ENCODE data around the gene UBD.

The UBD gene

GRCh38 chr6:29602564-29603361 lies 43.2 kb upstream of the UBD start:
- DNase-seq (ENCODE audit: low spot score) = no peak
- Histone ChIP-seq H3K4me1 (ENCODE audit: control insufficient read depth in 2 of 2, insufficient read depth in 1 of 2, low read depth in 1 of 2, low read length in 2 of 2) (peaks cover 9 to 10% of the 10 kb centered on the region in 2 donors), H3K27ac (replicated peaks; ENCODE audit: low read length) (peak overlapping the region; percentile 18)

GRCh38 chr6:29598172-29598747 lies 38.7 kb upstream of the UBD start:
- Histone ChIP-seq H3K79me1 (ENCODE audit: low read depth, low read length) (peaks cover 3% of the 10 kb centered on the region), H2BK5ac (ENCODE audit: low read length) (no peak overlapping the region), H3K4me1 (ENCODE audit: control insufficient read depth in 2 of 2, insufficient read depth in 1 of 2, low read depth in 1 of 2, low read length in 2 of 2) (peaks cover 5 to 6% of the 10 kb centered on the region in 2 donors), H3K27me3 (ENCODE audit: control insufficient read depth in 3 of 3, insufficient read depth in 3 of 3, low read depth in 1 of 3, low read length in 3 of 3) (no peaks in the 10 kb centered on the region), H3K36me3 (replicated peaks in 1 of 2; ENCODE audit: control insufficient read depth in 2 of 2, insufficient read depth in 2 of 2, low read length in 2 of 2) (peaks cover 20 to 46% of the 10 kb centered on the region in 2 donors), H2AK5ac (ENCODE audit: low read depth, low read length) (no peak overlapping the region), H2BK120ac (ENCODE audit: low read depth, low read length) (no peak overlapping the region), H2BK15ac (ENCODE audit: low read length) (no peak overlapping the region), H3K9ac (ENCODE audit: low read depth, low read length, poor library complexity) (no peak overlapping the region), H2AFZ (ENCODE audit: low read length) (no peak overlapping the region), H3K18ac (ENCODE audit: low read length) (no peak overlapping the region), H4K91ac (ENCODE audit: low read depth, low read length, poor library complexity) (no peak overlapping the region), H2BK12ac (ENCODE audit: low read length) (no peak overlapping the region), H3K9me3 (replicated peaks in 1 of 2; ENCODE audit: control insufficient read depth in 2 of 2, insufficient read depth in 1 of 2, low read depth in 1 of 2, low read length in 2 of 2) (no peaks in the 10 kb centered on the region), H3K4me3 (ENCODE audit: low read length in 2 of 2) (no peak overlapping the region), H4K8ac (ENCODE audit: low read depth, low read length) (no peak overlapping the region), H3K4ac (ENCODE audit: low read length) (no peak overlapping the region), H3K4me2 (ENCODE audit: insufficient read depth, low read length, poor library complexity, severe bottlenecking) (no peak overlapping the region), H3K23ac (ENCODE audit: low read depth, low read length, poor library complexity) (no peak overlapping the region), H3K14ac (ENCODE audit: low read length) (no peak overlapping the region), H3K27ac (replicated peaks; ENCODE audit: low read length) (no peak overlapping the region)
- DNase-seq (ENCODE audit: low spot score) = no peak
- WGBS, 2 donors (ENCODE audit: extremely low coverage in 2 of 2, insufficient read length in 2 of 2, insufficient replicate concordance in 1 of 2) = no CpG with 5 or more reads among the region's 2 CpGs

More at GRCh38 chr6:29602564-29603361, 43.2 kb upstream of the UBD start:
- no peak overlapping the region for H3K4ac ChIP-seq (ENCODE audit: low read length)
- H2BK15ac ChIP-seq (ENCODE audit: low read length) = no peak overlapping the region
- no peak overlapping the region for H2BK5ac ChIP-seq (ENCODE audit: low read length)
- no peak overlapping the region for H3K4me3 ChIP-seq (ENCODE audit: low read length in 2 of 2)
- peak overlapping the region; percentile 64 for H3K14ac ChIP-seq (ENCODE audit: low read length)
- H3K9me3 ChIP-seq (replicated peaks in 1 of 2; ENCODE audit: control insufficient read depth in 2 of 2, insufficient read depth in 1 of 2, low read depth in 1 of 2, low read length in 2 of 2) = no peaks in the 10 kb centered on the region
- H3K27me3 ChIP-seq (ENCODE audit: control insufficient read depth in 3 of 3, insufficient read depth in 3 of 3, low read depth in 1 of 3, low read length in 3 of 3) = no peaks in the 10 kb centered on the region
- H3K23ac ChIP-seq (ENCODE audit: low read depth, low read length, poor library complexity) = peak overlapping the region; percentile 18
- peak overlapping the region; percentile 25 for H2BK12ac ChIP-seq (ENCODE audit: low read length)
- H2AFZ ChIP-seq (ENCODE audit: low read length) = no peak overlapping the region
- no peak overlapping the region for H2AK5ac ChIP-seq (ENCODE audit: low read depth, low read length)
- whole genome bisulfite sequencing, 2 donors (ENCODE audit: extremely low coverage in 2 of 2, insufficient read length in 2 of 2, insufficient replicate concordance in 1 of 2) = no CpG with 5 or more reads among the region's 12 CpGs
- peak overlapping the region; percentile 99 for H4K8ac ChIP-seq (ENCODE audit: low read depth, low read length)
- H3K18ac ChIP-seq (ENCODE audit: low read length) = peak overlapping the region; percentile 73
- H3K79me1 ChIP-seq (ENCODE audit: low read depth, low read length) = peaks cover 3% of the 10 kb centered on the region
- H2BK120ac ChIP-seq (ENCODE audit: low read depth, low read length) = no peak overlapping the region
- H3K9ac ChIP-seq (ENCODE audit: low read depth, low read length, poor library complexity) = peak overlapping the region; percentile 67
- no peak overlapping the region for H3K4me2 ChIP-seq (ENCODE audit: insufficient read depth, low read length, poor library complexity, severe bottlenecking)
- H4K91ac ChIP-seq (ENCODE audit: low read depth, low read length, poor library complexity) = no peak overlapping the region
- H3K36me3 ChIP-seq (replicated peaks in 1 of 2; ENCODE audit: control insufficient read depth in 2 of 2, insufficient read depth in 2 of 2, low read length in 2 of 2) = peaks cover 59 to 91% of the 10 kb centered on the region in 2 donors

GRCh38 chr6:29597184-29597583 lies 37.7 kb upstream of the UBD start:
- H3K4me2 ChIP-seq (ENCODE audit: insufficient read depth, low read length, poor library complexity, severe bottlenecking) = no peak overlapping the region
- no peak overlapping the region for H3K9ac ChIP-seq (ENCODE audit: low read depth, low read length, poor library complexity)
- no peak overlapping the region for H2BK120ac ChIP-seq (ENCODE audit: low read depth, low read length)
- H3K27ac ChIP-seq (replicated peaks; ENCODE audit: low read length) = no peak overlapping the region
- H3K9me3 ChIP-seq (replicated peaks in 1 of 2; ENCODE audit: control insufficient read depth in 2 of 2, insufficient read depth in 1 of 2, low read depth in 1 of 2, low read length in 2 of 2) = no peaks in the 10 kb centered on the region
- H3K14ac ChIP-seq (ENCODE audit: low read length) = no peak overlapping the region
- H4K8ac ChIP-seq (ENCODE audit: low read depth, low read length) = no peak overlapping the region
- no peak overlapping the region for H3K23ac ChIP-seq (ENCODE audit: low read depth, low read length, poor library complexity)
- H2BK12ac ChIP-seq (ENCODE audit: low read length) = no peak overlapping the region
- H3K4me1 ChIP-seq (ENCODE audit: control insufficient read depth in 2 of 2, insufficient read depth in 1 of 2, low read depth in 1 of 2, low read length in 2 of 2) = no peaks in the 10 kb centered on the region
- no peak overlapping the region for H2AK5ac ChIP-seq (ENCODE audit: low read depth, low read length)
- H2AFZ ChIP-seq (ENCODE audit: low read length) = no peak overlapping the region
- no CpG with 5 or more reads among the region's 2 CpGs for WGBS, 2 donors (ENCODE audit: extremely low coverage in 2 of 2, insufficient read length in 2 of 2, insufficient replicate concordance in 1 of 2)
- no peak overlapping the region for H4K91ac ChIP-seq (ENCODE audit: low read depth, low read length, poor library complexity)
- peaks cover 13 to 37% of the 10 kb centered on the region in 2 donors for H3K36me3 ChIP-seq (replicated peaks in 1 of 2; ENCODE audit: control insufficient read depth in 2 of 2, insufficient read depth in 2 of 2, low read length in 2 of 2)
- H2BK5ac ChIP-seq (ENCODE audit: low read length) = no peak overlapping the region
- DNase-seq (ENCODE audit: low spot score) = no peak
- H3K4ac ChIP-seq (ENCODE audit: low read length) = no peak overlapping the region
- no peaks in the 10 kb centered on the region for H3K79me1 ChIP-seq (ENCODE audit: low read depth, low read length)
- no peaks in the 10 kb centered on the region for H3K27me3 ChIP-seq (ENCODE audit: control insufficient read depth in 3 of 3, insufficient read depth in 3 of 3, low read depth in 1 of 3, low read length in 3 of 3)
- H3K18ac ChIP-seq (ENCODE audit: low read length) = no peak overlapping the region
- no peak overlapping the region for H3K4me3 ChIP-seq (ENCODE audit: low read length in 2 of 2)
- H2BK15ac ChIP-seq (ENCODE audit: low read length) = no peak overlapping the region

- Histone ChIP-seq H2BK15ac (ENCODE audit: low read length) (no peak overlapping the region), H2BK5ac (ENCODE audit: low read length) (no peak overlapping the region)
- no peak for DNase-seq (ENCODE audit: low spot score)
These were observed 36.9 kb upstream of the UBD start for GRCh38 chr6:29596381-29596900.

More at GRCh38 chr6:29596381-29596900, 36.9 kb upstream of the UBD start:
- H2AK5ac ChIP-seq (ENCODE audit: low read depth, low read length) = no peak overlapping the region
- no peak overlapping the region for H3K4me3 ChIP-seq (ENCODE audit: low read length in 2 of 2)
- H3K79me1 ChIP-seq (ENCODE audit: low read depth, low read length) = no peaks in the 10 kb centered on the region
- no peak overlapping the region for H3K4me2 ChIP-seq (ENCODE audit: insufficient read depth, low read length, poor library complexity, severe bottlenecking)
- no peaks in the 10 kb centered on the region for H3K4me1 ChIP-seq (ENCODE audit: control insufficient read depth in 2 of 2, insufficient read depth in 1 of 2, low read depth in 1 of 2, low read length in 2 of 2)
- H4K91ac ChIP-seq (ENCODE audit: low read depth, low read length, poor library complexity) = no peak overlapping the region
- no peak overlapping the region for H3K23ac ChIP-seq (ENCODE audit: low read depth, low read length, poor library complexity)
- H3K14ac ChIP-seq (ENCODE audit: low read length) = no peak overlapping the region
- no peaks in the 10 kb centered on the region for H3K9me3 ChIP-seq (replicated peaks in 1 of 2; ENCODE audit: control insufficient read depth in 2 of 2, insufficient read depth in 1 of 2, low read depth in 1 of 2, low read length in 2 of 2)
- H4K8ac ChIP-seq (ENCODE audit: low read depth, low read length) = no peak overlapping the region
- no peak overlapping the region for H3K27ac ChIP-seq (replicated peaks; ENCODE audit: low read length)
- H3K27me3 ChIP-seq (ENCODE audit: control insufficient read depth in 3 of 3, insufficient read depth in 3 of 3, low read depth in 1 of 3, low read length in 3 of 3) = no peaks in the 10 kb centered on the region
- no peak overlapping the region for H3K4ac ChIP-seq (ENCODE audit: low read length)
- no peak overlapping the region for H3K9ac ChIP-seq (ENCODE audit: low read depth, low read length, poor library complexity)
- H2BK120ac ChIP-seq (ENCODE audit: low read depth, low read length) = no peak overlapping the region
- H3K18ac ChIP-seq (ENCODE audit: low read length) = no peak overlapping the region
- no peak overlapping the region for H2BK12ac ChIP-seq (ENCODE audit: low read length)
- H2AFZ ChIP-seq (ENCODE audit: low read length) = no peak overlapping the region
- 100% methylated on average over 2 of the region's 6 CpGs; no CpG with 5 or more reads in 1 of the 2 donors for WGBS, 2 donors (ENCODE audit: extremely low coverage in 2 of 2, insufficient read length in 2 of 2, insufficient replicate concordance in 1 of 2)
- H3K36me3 ChIP-seq (replicated peaks in 1 of 2; ENCODE audit: control insufficient read depth in 2 of 2, insufficient read depth in 2 of 2, low read length in 2 of 2) = peaks cover 5 to 29% of the 10 kb centered on the region in 2 donors
